Neural progenitor cell (in vitro differentiated cells): ENCODE results near the gene ATAD3B. TPM values are rescaled to one million over a fixed set of nuclear protein-coding genes. Genes with fewer than 3 reads are reported as not detected.
A peak's percentile ranks its signal among the peaks of the same experiment; 100 is the strongest.
"Not testable (repeated sequence)": the region's sequence is repeated elsewhere in the genome, so short reads cannot be mapped to it uniquely, and the experiment has no call there.

ENCODE experiments used
- DNase-seq: peaks from one replicate; pipeline ENCODE4 v3.0.0-alpha.2; 2016; ENCODE audit warnings: low spot score
- H2AFZ ChIP-seq: fragments of 200-600 bp; sonication (generic); replicated peaks from 2 replicates; pipeline ENCODE4 v1.6.1; 2016; ENCODE audit warnings: antibody characterized with exemption
- H3F3A ChIP-seq: fragments of 200-600 bp; sonication (generic); 2 replicates; pipeline ENCODE4 v1.6.1; 2016; ENCODE audit warnings: antibody characterized with exemption, low read depth
- H3K27ac ChIP-seq: fragments of 200-600 bp; sonication (generic); 2 replicates; pipeline ENCODE4 v1.5.1; 2016; ENCODE audit warnings: mild to moderate bottlenecking
- H3K27me3 ChIP-seq: fragments of 200-600 bp; sonication (generic); 2 replicates; pipeline ENCODE4 v1.6.1; 2016; ENCODE audit warnings: mild to moderate bottlenecking, moderate library complexity
- H3K36me3 ChIP-seq: fragments of 200-600 bp; sonication (generic); 2 replicates; pipeline ENCODE4 v1.5.1; 2016
- H3K4me1 ChIP-seq: fragments of 200-600 bp; sonication (generic); 2 replicates; pipeline ENCODE4 v1.6.1; 2016; ENCODE audit warnings: mixed run types
- H3K4me2 ChIP-seq: fragments of 200-600 bp; sonication (generic); 2 replicates; pipeline ENCODE4 v1.6.1; 2016
- H3K4me3 ChIP-seq: fragments of 200-600 bp; sonication (generic); 2 replicates; pipeline ENCODE4 v1.5.1; 2016
- H3K79me2 ChIP-seq: fragments of 200-600 bp; sonication (generic); 2 replicates; pipeline ENCODE4 v1.6.1; 2016; ENCODE audit warnings: low read depth
- H3K9ac ChIP-seq: fragments of 200-600 bp; sonication (generic); 2 replicates; pipeline ENCODE4 v1.6.1; 2016
- H3K9me3 ChIP-seq: fragments of 200-600 bp; sonication (generic); 2 replicates; pipeline ENCODE4 v1.5.1; 2016; ENCODE audit warnings: low read depth
- H4K20me1 ChIP-seq: fragments of 200-600 bp; sonication (generic); 2 replicates; pipeline ENCODE4 v1.6.1; 2016; ENCODE audit warnings: low read depth
- H3K27ac Mint-ChIP-seq: 3 replicates; pipeline ENCODE4 v1.8.0; 2021; ENCODE audit warnings: mixed read lengths
- H3K27me3 Mint-ChIP-seq: 2 replicates; pipeline ENCODE4 v1.8.0; 2022; ENCODE audit warnings: low read depth, mild to moderate bottlenecking, inconsistent platforms, moderate library complexity, mixed read lengths; ENCODE audit not compliant: insufficient read depth
- H3K36me3 Mint-ChIP-seq: 3 replicates; pipeline ENCODE4 v1.8.0; 2021; ENCODE audit warnings: mixed read lengths
- H3K4me1 Mint-ChIP-seq: 3 replicates; pipeline ENCODE4 v1.8.0; 2021; ENCODE audit warnings: mixed read lengths
- H3K4me3 Mint-ChIP-seq: 3 replicates; pipeline ENCODE4 v1.8.0; 2021; ENCODE audit warnings: mild to moderate bottlenecking, moderate library complexity, mixed read lengths
- H3K9me3 Mint-ChIP-seq: 3 replicates; pipeline ENCODE4 v1.8.0; 2020; ENCODE audit warnings: mixed read lengths
- CTCF ChIP-seq: fragments of 200-600 bp; sonication (generic); IDR thresholded peaks from 2 replicates; pipeline ENCODE4 v1.5.1; 2017; ENCODE audit warnings: antibody characterized with exemption, mild to moderate bottlenecking
- EZH2 ChIP-seq: fragments of 200-600 bp; sonication (generic); IDR thresholded peaks from 2 replicates; pipeline ENCODE4 v1.6.1; 2017; ENCODE audit warnings: antibody characterized with exemption, mild to moderate bottlenecking, moderate library complexity
- EZH2phosphoT487 ChIP-seq: fragments of 200-600 bp; sonication (generic); IDR thresholded peaks from 2 replicates; pipeline ENCODE4 v1.6.1; 2017; ENCODE audit warnings: antibody characterized with exemption
- total RNA-seq: library from RNA; depleted of rRNA; stranded (reverse); fragments of >200 nt; gene quantifications from 2 replicates; pipeline ENCODE4 v1.2.3, GENCODE V29; 2015; ENCODE audit warnings: low replicate concordance

Gene ATAD3B
- total RNA-seq, 1 donor from 2014 or later, result 9.3 TPM

DNA sequence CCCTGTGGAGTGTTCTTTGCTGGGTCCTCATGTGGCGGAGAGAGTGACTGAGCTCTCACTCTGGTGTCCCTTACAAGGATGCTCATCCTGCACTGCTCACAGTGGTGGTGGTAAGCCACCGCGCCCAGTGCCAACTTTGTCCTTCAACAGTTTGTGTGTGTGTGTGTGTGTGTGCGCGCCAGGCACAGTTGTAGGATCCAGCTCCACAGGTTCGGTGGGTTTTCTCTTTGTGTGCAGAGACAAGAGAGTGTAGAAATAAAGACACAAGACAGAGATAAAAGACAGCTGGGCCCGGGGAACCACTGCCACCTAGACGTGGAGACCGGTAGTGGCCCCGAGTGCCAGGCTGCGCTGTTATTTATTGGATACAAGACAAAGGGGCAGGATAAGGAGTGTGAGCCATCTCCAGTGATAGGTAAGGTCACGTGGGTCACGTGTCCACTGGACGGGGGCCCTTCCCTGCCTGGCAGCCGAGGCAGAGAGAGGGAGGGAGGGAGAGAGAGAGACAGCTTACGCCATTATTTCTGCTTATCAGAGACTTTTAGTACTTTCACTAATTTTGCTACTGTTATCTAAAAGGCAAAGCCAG, 33.3 kb downstream of the ATAD3B start:
- Histone ChIP-seq H3K4me3 (peak overlapping the region; percentile 37), H3K4me2 (peak overlapping the region; percentile 71), H3F3A (peaks cover 24% of the 10 kb centered on the region), H2AFZ (peak overlapping the region; percentile 99)
- not testable (repeated sequence) for H3K36me3 Mint-ChIP-seq, H3K9me3 ChIP-seq, H3K27me3 ChIP-seq, H3K36me3 ChIP-seq, H4K20me1 ChIP-seq, H3K27ac ChIP-seq, H3K4me1 ChIP-seq, H3K9ac ChIP-seq, H3K79me2 ChIP-seq, H3K27me3 Mint-ChIP-seq, H3K9me3 Mint-ChIP-seq
- Mint-ChIP-seq H3K4me1 (peaks cover 11% of the 10 kb centered on the region), H3K27ac (peak overlapping the region; percentile 81), H3K4me3 (peak overlapping the region; percentile 79)
- TF ChIP-seq CTCF, result peak; percentile 71
- DNase-seq, result peak; percentile 82

DNA sequence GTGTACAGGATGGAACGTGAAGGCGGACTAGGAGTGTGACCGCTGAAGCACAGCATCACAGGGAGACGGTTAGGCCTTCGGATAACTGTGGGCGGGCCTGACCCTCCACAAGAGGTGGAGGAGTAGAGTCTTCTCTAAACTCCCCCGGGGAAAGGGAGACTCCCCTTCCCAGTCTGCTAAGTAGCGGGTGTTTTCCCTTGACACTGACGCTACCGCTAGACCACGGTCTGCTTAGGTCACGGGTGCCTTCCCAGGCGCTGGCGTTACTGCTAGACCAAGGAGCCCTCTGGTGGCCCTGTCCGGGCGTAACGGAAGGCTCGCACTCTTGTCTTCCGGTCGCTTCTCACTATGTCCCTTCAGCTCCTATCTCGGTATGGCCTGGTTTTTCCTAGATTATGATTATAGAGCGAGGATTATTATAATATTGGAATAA, 33.8 kb downstream of the ATAD3B start:
- DNase-seq, result peak; percentile 39
- H3K27ac Mint-ChIP-seq, result peak overlapping the region; percentile 81
- peak overlapping the region; percentile 79 for H3K4me3 Mint-ChIP-seq
- H3K4me1 Mint-ChIP-seq, result peaks cover 11% of the 10 kb centered on the region
- H3K9me3 Mint-ChIP-seq, H3K27me3 Mint-ChIP-seq, H3K27me3 ChIP-seq, H3K79me2 ChIP-seq, H3K4me1 ChIP-seq, H4K20me1 ChIP-seq, H3K36me3 ChIP-seq, H3K9ac ChIP-seq, H3K9me3 ChIP-seq, H3K27ac ChIP-seq, H3K36me3 Mint-ChIP-seq: not testable (repeated sequence)
- Histone ChIP-seq H3K4me3 (peak overlapping the region; percentile 37), H3F3A (peaks cover 24% of the 10 kb centered on the region), H3K4me2 (peak overlapping the region; percentile 71), H2AFZ (peak overlapping the region; percentile 99)
- TF ChIP-seq CTCF, result peak; percentile 40

DNA sequence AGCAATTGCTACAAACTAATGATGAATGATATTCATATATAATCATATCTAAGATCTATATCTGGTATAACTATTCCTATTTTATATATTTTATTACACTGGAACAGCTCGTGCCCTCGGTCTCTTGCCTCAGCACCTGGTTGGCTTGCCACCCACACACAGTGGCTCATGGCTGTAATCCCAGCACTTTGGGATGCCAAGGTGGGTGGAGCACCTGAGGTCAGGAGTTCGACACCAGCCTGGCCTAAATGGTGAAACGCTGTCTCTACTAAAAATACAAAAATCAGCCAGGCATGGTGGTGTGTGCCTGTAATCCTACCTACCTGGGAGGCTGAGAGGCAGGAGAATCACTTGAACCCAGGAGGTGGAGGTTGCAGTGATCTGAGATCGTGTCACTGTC, 34.2 kb downstream of the ATAD3B start:
- not testable (repeated sequence) for H3K27ac Mint-ChIP-seq, H2AFZ ChIP-seq, H3K79me2 ChIP-seq, H3K4me1 ChIP-seq, H3K36me3 Mint-ChIP-seq, H3K27me3 ChIP-seq, H3K9ac ChIP-seq, H4K20me1 ChIP-seq, H3K9me3 ChIP-seq, H3K27ac ChIP-seq, H3K36me3 ChIP-seq, H3K9me3 Mint-ChIP-seq, H3K4me3 ChIP-seq, DNase-seq, H3K27me3 Mint-ChIP-seq
- Mint-ChIP-seq H3K4me3 (peak overlapping the region; percentile 78), H3K4me1 (peaks cover 13% of the 10 kb centered on the region)
- Histone ChIP-seq H3K4me2 (peak overlapping the region; percentile 71), H3F3A (peaks cover 27% of the 10 kb centered on the region)

GRCh38 chr1:1507305-1507704, 35.7 kb downstream of the ATAD3B start:
- Histone ChIP-seq H3K9me3 (no peaks in the 10 kb centered on the region), H3K4me3 (no peak overlapping the region), H3K27me3 (no peaks in the 10 kb centered on the region), H3K36me3 (no peaks in the 10 kb centered on the region), H3K4me2 (no peak overlapping the region), H3K79me2 (no peaks in the 10 kb centered on the region), H3K4me1 (no peaks in the 10 kb centered on the region), H2AFZ (no peak overlapping the region), H3K27ac (no peak overlapping the region), H3K9ac (no peak overlapping the region), H3F3A (peaks cover 36% of the 10 kb centered on the region), H4K20me1 (no peaks in the 10 kb centered on the region)
- Mint-ChIP-seq H3K4me3 (no peak overlapping the region), H3K4me1 (peaks cover 17% of the 10 kb centered on the region), H3K9me3 (no peaks in the 10 kb centered on the region), H3K36me3 (no peaks in the 10 kb centered on the region), H3K27ac (no peak overlapping the region), H3K27me3 (no peaks in the 10 kb centered on the region)
- DNase-seq, result no peak
- no peak for TF ChIP-seq CTCF
- no peak for TF ChIP-seq EZH2phosphoT487
- no peak for TF ChIP-seq EZH2

GRCh38 chr1:1508775-1509464, 37.4 kb downstream of the ATAD3B start:
- not testable (repeated sequence) for H3K9me3 ChIP-seq, H3K9me3 Mint-ChIP-seq, H3K36me3 Mint-ChIP-seq, H3K27ac ChIP-seq, H3K36me3 ChIP-seq, H3K4me1 ChIP-seq, H3K27ac Mint-ChIP-seq, H3K27me3 Mint-ChIP-seq, H3K4me3 ChIP-seq, H3K79me2 ChIP-seq, H2AFZ ChIP-seq, H3K4me3 Mint-ChIP-seq, DNase-seq, H3K9ac ChIP-seq, H4K20me1 ChIP-seq, H3K4me2 ChIP-seq, H3K27me3 ChIP-seq
- H3F3A ChIP-seq, result peaks cover 36% of the 10 kb centered on the region
- peaks cover 17% of the 10 kb centered on the region for H3K4me1 Mint-ChIP-seq

- H3K9me3 Mint-ChIP-seq, H3K27ac ChIP-seq, H3K27ac Mint-ChIP-seq, H3K36me3 ChIP-seq, H3K36me3 Mint-ChIP-seq, H3K79me2 ChIP-seq, H3K4me2 ChIP-seq, H3K4me1 ChIP-seq, H3K4me3 ChIP-seq, H3K4me3 Mint-ChIP-seq, H3K27me3 Mint-ChIP-seq, DNase-seq, H3K9ac ChIP-seq, H4K20me1 ChIP-seq, H2AFZ ChIP-seq, H3K9me3 ChIP-seq, H3K27me3 ChIP-seq: not testable (repeated sequence)
- H3F3A ChIP-seq, result peaks cover 32% of the 10 kb centered on the region
- H3K4me1 Mint-ChIP-seq, result peaks cover 17% of the 10 kb centered on the region
Measured at GRCh38 chr1:1509465-1509850, 37.9 kb downstream of the ATAD3B start.
